DOHH2 (cell line): Measurements from ENCODE around the gene NPLOC4.
A peak's percentile ranks its signal among the peaks of the same experiment; 100 is the strongest.

Source experiments
- H3F3A ChIP-seq: fragments of 200-600 bp; sonication (generic), shearing (Covaris generic); 2 replicates; pipeline ENCODE4 v1.6.0; 2016; ENCODE audit warnings: antibody characterized with exemption, mild to moderate bottlenecking; ENCODE audit not compliant: control insufficient read depth, insufficient read depth
- H3K27ac ChIP-seq: fragments of 200-600 bp; sonication (generic); 2 replicates; pipeline ENCODE4 v1.5.1; 2014; ENCODE audit warnings: low read depth, mild to moderate bottlenecking, low read length, moderate library complexity
- H3K27me3 ChIP-seq: fragments of 200-600 bp; sonication (generic); 2 replicates; pipeline ENCODE4 v1.6.1; 2014; ENCODE audit warnings: mild to moderate bottlenecking, low read length, mixed read lengths; ENCODE audit not compliant: control insufficient read depth
- H3K36me3 ChIP-seq: fragments of 200-600 bp; sonication (generic); 2 replicates; pipeline ENCODE4 v1.6.1; 2014; ENCODE audit warnings: mild to moderate bottlenecking, low read length, moderate library complexity, mixed read lengths; ENCODE audit not compliant: control insufficient read depth
- H3K4me1 ChIP-seq: fragments of 200-600 bp; sonication (generic); 2 replicates; pipeline ENCODE4 v1.6.1; 2014; ENCODE audit warnings: mild to moderate bottlenecking, low read length, mixed read lengths; ENCODE audit not compliant: control insufficient read depth
- H3K4me2 ChIP-seq: fragments of 200-600 bp; sonication (generic); 2 replicates; pipeline ENCODE4 v1.6.0; 2014; ENCODE audit warnings: mild to moderate bottlenecking, low read length, moderate library complexity
- H3K4me3 ChIP-seq: fragments of 200-600 bp; sonication (generic); 2 replicates; pipeline ENCODE4 v1.5.1; 2014; ENCODE audit warnings: mild to moderate bottlenecking, low read length, mixed read lengths
- H3K79me2 ChIP-seq: fragments of 200-600 bp; sonication (generic); 2 replicates; pipeline ENCODE4 v1.6.1; 2014; ENCODE audit warnings: mild to moderate bottlenecking, low read length, mixed read lengths; ENCODE audit not compliant: control insufficient read depth
- H3K9me2 ChIP-seq: fragments of 200-600 bp; sonication (generic); replicated peaks from 2 replicates; pipeline ENCODE4 v1.6.1; 2014; ENCODE audit warnings: mild to moderate bottlenecking, low read length, mixed read lengths; ENCODE audit not compliant: control insufficient read depth
- H3K9me3 ChIP-seq: fragments of 200-600 bp; sonication (generic); 2 replicates; pipeline ENCODE4 v1.6.1; 2014; ENCODE audit warnings: antibody characterized with exemption, low read length, mixed read lengths; ENCODE audit not compliant: control insufficient read depth, insufficient read depth
- H4K20me1 ChIP-seq: fragments of 200-600 bp; sonication (generic); 2 replicates; pipeline ENCODE4 v1.6.0; 2014; ENCODE audit warnings: low read depth, mild to moderate bottlenecking, antibody characterized with exemption, low read length, moderate library complexity; ENCODE audit not compliant: control insufficient read depth, insufficient read depth
- EZH2phosphoT487 ChIP-seq: fragments of 200-600 bp; sonication (generic); IDR thresholded peaks from 2 replicates; pipeline ENCODE4 v1.6.1; 2017; ENCODE audit warnings: borderline replicate concordance, mild to moderate bottlenecking, antibody characterized with exemption, low read length, moderate library complexity, mixed read lengths
- TF ChIP-seq, protein P1 (sequence below): fragments of 200-600 bp; sonication (generic); IDR thresholded peaks from one replicate; pipeline ENCODE4 v1.5.1; 2014; ENCODE audit warnings: antibody characterized with exemption, mild to moderate bottlenecking, low read depth, low read length; ENCODE audit not compliant: poor library complexity, severe bottlenecking

NPLOC4 gene

DNA sequence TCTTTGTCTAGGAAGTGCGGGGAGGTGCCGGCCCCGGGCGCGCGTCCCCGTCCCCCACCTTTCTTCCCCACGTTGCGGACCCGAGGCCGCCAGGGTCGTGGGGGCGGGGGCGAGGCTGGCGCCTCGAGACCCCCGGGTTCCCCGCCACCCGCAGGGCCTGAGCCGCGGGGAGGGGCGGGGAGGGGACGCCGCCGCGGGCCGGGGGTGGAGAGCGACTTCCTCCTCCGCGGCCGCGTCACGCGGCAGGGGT lies 122.5 kb downstream of the NPLOC4 start:
- TF ChIP-seq, protein P1, sequence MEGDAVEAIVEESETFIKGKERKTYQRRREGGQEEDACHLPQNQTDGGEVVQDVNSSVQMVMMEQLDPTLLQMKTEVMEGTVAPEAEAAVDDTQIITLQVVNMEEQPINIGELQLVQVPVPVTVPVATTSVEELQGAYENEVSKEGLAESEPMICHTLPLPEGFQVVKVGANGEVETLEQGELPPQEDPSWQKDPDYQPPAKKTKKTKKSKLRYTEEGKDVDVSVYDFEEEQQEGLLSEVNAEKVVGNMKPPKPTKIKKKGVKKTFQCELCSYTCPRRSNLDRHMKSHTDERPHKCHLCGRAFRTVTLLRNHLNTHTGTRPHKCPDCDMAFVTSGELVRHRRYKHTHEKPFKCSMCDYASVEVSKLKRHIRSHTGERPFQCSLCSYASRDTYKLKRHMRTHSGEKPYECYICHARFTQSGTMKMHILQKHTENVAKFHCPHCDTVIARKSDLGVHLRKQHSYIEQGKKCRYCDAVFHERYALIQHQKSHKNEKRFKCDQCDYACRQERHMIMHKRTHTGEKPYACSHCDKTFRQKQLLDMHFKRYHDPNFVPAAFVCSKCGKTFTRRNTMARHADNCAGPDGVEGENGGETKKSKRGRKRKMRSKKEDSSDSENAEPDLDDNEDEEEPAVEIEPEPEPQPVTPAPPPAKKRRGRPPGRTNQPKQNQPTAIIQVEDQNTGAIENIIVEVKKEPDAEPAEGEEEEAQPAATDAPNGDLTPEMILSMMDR = no peak
- TF ChIP-seq EZH2phosphoT487 = no peak
- Histone ChIP-seq H4K20me1 (peaks cover 30% of the 10 kb centered on the region), H3K4me3 (peak overlapping the region; percentile 88), H3K4me1 (peaks cover 70% of the 10 kb centered on the region), H3K9me3 (no peaks in the 10 kb centered on the region), H3K36me3 (peaks cover 43% of the 10 kb centered on the region), H3K27ac (peak overlapping the region; percentile 93), H3K4me2 (peak overlapping the region; percentile 84), H3K27me3 (no peaks in the 10 kb centered on the region), H3K9me2 (no peaks in the 10 kb centered on the region), H3K79me2 (peaks cover 65% of the 10 kb centered on the region), H3F3A (peaks cover 70% of the 10 kb centered on the region)

DNA sequence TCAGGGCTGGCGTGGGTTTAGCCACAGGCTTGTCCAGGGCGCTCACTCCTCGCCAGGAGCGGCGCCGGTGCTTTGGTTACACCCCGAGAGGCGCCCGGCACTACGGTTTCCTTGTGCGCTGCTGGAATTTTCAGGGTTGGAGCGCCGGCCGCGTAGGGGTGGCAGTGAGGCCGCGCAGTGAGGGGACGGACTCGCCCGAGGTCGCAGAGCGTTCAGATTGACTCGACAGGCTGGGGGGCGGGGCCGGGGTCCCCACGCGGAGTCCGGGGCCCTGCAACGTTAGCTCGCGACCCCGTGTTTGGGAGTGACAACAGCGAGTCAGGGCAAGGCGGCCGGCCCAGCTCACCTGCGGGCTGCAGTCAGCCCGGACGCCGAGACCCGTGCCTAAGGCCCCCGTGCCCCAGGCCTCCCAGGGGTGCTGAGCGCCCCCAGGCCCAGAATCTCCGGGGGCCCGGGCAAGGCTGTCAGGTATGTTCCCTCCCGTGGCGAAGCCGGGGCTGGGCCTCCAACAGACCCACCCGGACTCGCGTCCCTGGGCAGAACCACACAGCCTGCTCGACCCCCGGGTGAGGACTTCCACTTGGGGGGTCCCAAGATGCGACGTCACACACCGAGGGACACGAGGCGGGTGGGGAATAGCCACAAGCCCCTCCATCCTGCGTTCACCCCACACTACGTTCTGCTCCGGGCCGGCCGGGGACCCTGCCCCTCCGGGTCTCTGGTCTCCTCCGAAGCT lies 123.0 kb downstream of the NPLOC4 start:
- Histone ChIP-seq H3F3A (peaks cover 75% of the 10 kb centered on the region), H3K9me2 (no peaks in the 10 kb centered on the region), H3K4me2 (peak overlapping the region; percentile 84), H3K9me3 (no peaks in the 10 kb centered on the region), H3K79me2 (peaks cover 67% of the 10 kb centered on the region), H3K27me3 (no peaks in the 10 kb centered on the region), H3K4me3 (peak overlapping the region; percentile 88), H4K20me1 (peaks cover 31% of the 10 kb centered on the region), H3K4me1 (peaks cover 70% of the 10 kb centered on the region), H3K36me3 (peaks cover 48% of the 10 kb centered on the region), H3K27ac (peak overlapping the region; percentile 93)
- TF ChIP-seq EZH2phosphoT487 = no peak
- TF ChIP-seq, protein P1 = peak; percentile 17

DNA sequence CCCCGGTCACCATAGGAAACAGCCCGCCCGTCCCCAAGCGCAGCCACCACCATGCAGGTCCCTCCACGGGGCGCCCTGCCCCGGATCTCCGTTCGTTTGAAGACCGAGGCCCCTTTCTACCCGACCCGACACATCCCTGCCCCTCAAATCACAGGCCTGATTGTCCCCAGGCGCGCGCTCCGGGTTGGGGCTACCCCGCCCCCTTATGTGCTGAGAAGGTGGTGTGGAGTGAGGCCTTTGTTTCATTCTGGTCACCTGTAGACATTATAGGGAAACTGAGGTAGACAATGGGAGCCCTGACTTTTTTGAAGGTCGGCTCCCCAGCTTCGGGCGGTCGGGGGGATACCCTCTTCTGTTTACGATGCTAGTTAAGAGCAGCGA lies 123.5 kb downstream of the NPLOC4 start:
- Histone ChIP-seq H3K79me2 (peaks cover 67% of the 10 kb centered on the region), H3K9me2 (no peaks in the 10 kb centered on the region), H3K4me3 (peak overlapping the region; percentile 88), H3F3A (peaks cover 77% of the 10 kb centered on the region), H3K27me3 (no peaks in the 10 kb centered on the region), H3K4me1 (peaks cover 69% of the 10 kb centered on the region), H4K20me1 (peaks cover 31% of the 10 kb centered on the region), H3K27ac (peak overlapping the region; percentile 93), H3K36me3 (peaks cover 52% of the 10 kb centered on the region), H3K4me2 (peak overlapping the region; percentile 84), H3K9me3 (no peaks in the 10 kb centered on the region)
- TF ChIP-seq, protein P1 = no peak
- TF ChIP-seq EZH2phosphoT487 = no peak
